Esophagus muscularis mucosa (tissue), 4 donors: Measurements from ENCODE around the gene OR10A3.

Source experiments
- EP300 ChIP-seq: sonication (generic); formaldehyde crosslinking; IDR thresholded peaks from one replicate; pipeline ENCODE4 v1.6.1; 2017; ENCODE audit warnings: antibody characterized with exemption
- POLR2A ChIP-seq: fragments of 450-650 bp; IDR thresholded peaks from one replicate; pipeline ENCODE4 v1.6.1; 2017; ENCODE audit warnings: antibody characterized with exemption, moderate library complexity, mild to moderate bottlenecking, low read depth
- POLR2AphosphoS5 ChIP-seq, 2 donors: sonication (generic); formaldehyde crosslinking; IDR thresholded peaks; one replicate each; pipeline ENCODE4 v1.6.1; 2017; ENCODE audit warnings: antibody characterized with exemption in 2 of 2
- TF ChIP-seq, protein P1 (sequence below), 3 experiments: fragments of 200-600 bp in 2 of 3; fragments of 450-650 bp in 1 of 3; sonication (generic) in 2 of 3; IDR thresholded peaks; one replicate each; pipeline ENCODE4 v1.5.1; 2017 to 2019; ENCODE audit warnings: antibody characterized with exemption in 3 of 3, mild to moderate bottlenecking in 2 of 3, moderate library complexity in 1 of 3

DNA sequence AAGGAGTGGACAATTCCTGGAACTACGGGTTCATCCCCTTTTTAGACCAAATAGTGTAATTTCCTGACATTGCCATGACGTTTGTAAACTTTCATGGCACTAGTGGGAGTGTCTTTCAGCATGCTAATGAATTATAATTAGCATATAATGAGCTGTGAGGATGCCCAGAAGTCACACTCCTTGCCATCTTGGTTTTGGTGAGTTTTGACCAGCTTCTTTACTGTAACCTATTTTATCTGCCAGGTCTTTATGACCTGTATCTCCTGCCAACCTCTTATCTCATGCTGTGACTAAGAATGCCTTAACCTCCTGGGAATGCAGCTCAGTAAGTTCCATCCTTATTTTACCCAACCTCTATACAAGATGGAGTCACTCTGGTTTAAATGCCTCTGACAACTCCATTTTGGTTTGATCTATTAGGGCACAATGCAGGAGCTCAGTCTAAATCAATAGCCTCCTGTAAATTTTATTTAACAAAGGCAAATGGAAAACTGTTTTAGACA, 31.2 kb downstream of the OR10A3 start:
- TF ChIP-seq, protein P1, sequence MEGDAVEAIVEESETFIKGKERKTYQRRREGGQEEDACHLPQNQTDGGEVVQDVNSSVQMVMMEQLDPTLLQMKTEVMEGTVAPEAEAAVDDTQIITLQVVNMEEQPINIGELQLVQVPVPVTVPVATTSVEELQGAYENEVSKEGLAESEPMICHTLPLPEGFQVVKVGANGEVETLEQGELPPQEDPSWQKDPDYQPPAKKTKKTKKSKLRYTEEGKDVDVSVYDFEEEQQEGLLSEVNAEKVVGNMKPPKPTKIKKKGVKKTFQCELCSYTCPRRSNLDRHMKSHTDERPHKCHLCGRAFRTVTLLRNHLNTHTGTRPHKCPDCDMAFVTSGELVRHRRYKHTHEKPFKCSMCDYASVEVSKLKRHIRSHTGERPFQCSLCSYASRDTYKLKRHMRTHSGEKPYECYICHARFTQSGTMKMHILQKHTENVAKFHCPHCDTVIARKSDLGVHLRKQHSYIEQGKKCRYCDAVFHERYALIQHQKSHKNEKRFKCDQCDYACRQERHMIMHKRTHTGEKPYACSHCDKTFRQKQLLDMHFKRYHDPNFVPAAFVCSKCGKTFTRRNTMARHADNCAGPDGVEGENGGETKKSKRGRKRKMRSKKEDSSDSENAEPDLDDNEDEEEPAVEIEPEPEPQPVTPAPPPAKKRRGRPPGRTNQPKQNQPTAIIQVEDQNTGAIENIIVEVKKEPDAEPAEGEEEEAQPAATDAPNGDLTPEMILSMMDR (IDR thresholded peaks at IDR 0.05), result no peak
- TF ChIP-seq POLR2A (no peak), EP300 (no peak), POLR2AphosphoS5 (IDR thresholded peaks at IDR 0.05) (no peak)
